ENCODE data around the gene CTSG.
"Not testable (repeated sequence)": the region's sequence is repeated elsewhere in the genome, so short reads cannot be mapped to it uniquely, and the experiment has no call there.

CTSG gene

DNA sequence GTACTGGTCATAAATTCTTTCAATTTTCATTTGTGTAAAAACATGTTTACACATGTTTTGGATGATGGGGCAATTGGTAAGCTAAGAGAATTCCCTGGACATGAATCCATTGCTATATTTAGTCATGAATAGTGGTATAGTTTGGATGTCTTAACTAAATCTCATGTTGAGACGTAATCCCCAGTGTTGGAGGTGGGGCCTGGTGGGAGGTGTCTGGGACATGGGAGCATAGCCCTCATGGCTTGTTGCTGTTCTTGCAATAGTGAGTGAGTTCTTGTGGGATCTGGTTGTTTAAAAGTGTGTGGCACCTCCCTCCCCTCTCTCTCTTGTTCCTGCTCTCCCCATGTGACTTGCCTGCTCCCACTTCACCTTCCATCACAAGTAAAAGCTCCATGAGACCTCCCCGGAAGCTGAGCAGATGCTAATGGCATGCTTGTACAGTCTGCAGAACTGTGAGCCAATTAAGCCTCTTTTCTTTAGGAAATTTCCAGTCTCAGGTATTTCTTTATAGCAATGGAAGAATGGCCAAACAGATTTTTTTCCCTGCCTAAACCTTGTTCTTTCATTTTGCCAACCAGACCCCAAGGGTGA lies 33.6 kb downstream of the CTSG start:
- DNase-seq (ENCODE audit: low spot score) = no peak

DNA sequence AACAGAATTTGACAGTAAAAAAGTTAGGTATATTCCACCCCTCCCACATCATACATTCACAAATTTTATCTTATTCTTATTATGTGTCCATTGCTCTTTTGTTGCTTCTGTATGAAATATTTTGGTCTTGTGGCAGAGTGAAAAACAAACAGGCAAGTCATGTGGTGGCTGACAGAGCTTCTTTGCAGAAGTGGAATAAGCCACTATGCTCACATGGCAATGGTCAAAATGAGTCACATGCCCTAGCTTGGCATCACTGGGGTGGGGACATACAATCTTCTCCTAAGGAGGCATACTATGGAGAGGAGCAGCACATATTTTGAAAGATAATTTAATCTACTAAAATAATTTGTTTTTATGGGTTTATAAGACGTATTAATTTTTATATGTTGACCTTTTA lies 40.3 kb downstream of the CTSG start:
- no peak for DNase-seq (ENCODE audit: low spot score)

DNA sequence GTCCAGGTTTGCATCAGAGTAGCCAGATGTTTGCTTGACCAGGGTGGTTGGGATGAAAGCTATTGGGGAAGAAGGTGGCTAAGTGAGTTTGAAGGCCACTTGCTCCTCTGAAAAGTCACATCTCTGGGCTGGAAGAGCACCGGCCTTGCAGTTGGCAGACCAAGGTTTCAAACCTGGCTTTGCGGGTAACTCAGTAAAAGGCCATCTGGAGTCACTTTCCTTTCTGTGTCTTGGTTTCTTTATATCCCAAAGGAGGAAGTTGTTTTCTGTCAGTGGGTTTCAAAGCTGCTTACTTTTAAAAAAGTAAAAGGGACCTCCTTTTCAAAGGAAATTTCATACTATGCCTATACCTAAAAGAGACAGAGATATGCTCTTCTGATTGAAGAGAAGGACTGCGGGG lies 41.8 kb downstream of the CTSG start:
- no peak for DNase-seq (ENCODE audit: low spot score)

GRCh38 chr14:24525877-24526620 lies 50.0 kb downstream of the CTSG start:
- not testable (repeated sequence) for DNase-seq (ENCODE audit: low spot score)

All from HuH-7.5 (cell line).